ENCODE data around the gene ELF1. TPM values are rescaled to one million over a fixed set of nuclear protein-coding genes. Genes with fewer than 3 reads are reported as not detected.

ELF1 gene
- total RNA-seq, 1 experiment from 2014 or later = 15.3 TPM

- BruUV-seq (replicated peaks) = no TSS peak
- peaks cover 82% of the 10 kb centered on the region for H3K79me2 ChIP-seq (ENCODE audit: low read length)
- H3K27me3 ChIP-seq (ENCODE audit: low read length) = no peaks in the 10 kb centered on the region
- H3K36me3 ChIP-seq (ENCODE audit: low read depth, low read length) = no peaks in the 10 kb centered on the region
- H4K20me1 ChIP-seq (ENCODE audit: low read length) = no peaks in the 10 kb centered on the region
- peaks cover 33% of the 10 kb centered on the region for H3K4me1 ChIP-seq (ENCODE audit: insufficient read depth, low read length)
- no peak for ATAC-seq
- POLR2A ChIA-PET (ENCODE audit: unreplicated experiment) = no interaction called here
- DNase-seq = no peak
- H3K9ac ChIP-seq (ENCODE audit: low read length) = no peak overlapping the region
- H3K9me2 ChIP-seq (replicated peaks; ENCODE audit: low read length) = no peaks in the 10 kb centered on the region
- H3K27ac ChIP-seq (ENCODE audit: low read length) = peak overlapping the region; percentile 58
- H3K4me3 ChIP-seq (ENCODE audit: low read length) = no peak overlapping the region
- no peaks in the 10 kb centered on the region for H3F3A ChIP-seq (ENCODE audit: low read length, unreplicated experiment)
- peak overlapping the region; percentile 65 for H3K4me2 ChIP-seq (ENCODE audit: low read length)
- no peak for TF ChIP-seq EZH2 (IDR thresholded peaks at IDR 0.05; ENCODE audit: low read length, unreplicated experiment)
- TF ChIP-seq CTCF (conservative IDR thresholded peaks at IDR 0.05; ENCODE audit: low read depth, low read length) = no peak
- TF ChIP-seq EZH2phosphoT487 (IDR thresholded peaks at IDR 0.05; ENCODE audit: borderline replicate concordance, low read length) = no peak
- CTCF ChIA-PET = interaction anchor here (0.7 kb wide), 1 partner anchor 20 kb away, joined by 3 read pairs; no protein-coding TSS in a partner anchor
- no peaks in the 10 kb centered on the region for H3K9me3 ChIP-seq (ENCODE audit: low read length)
- no peak overlapping the region for H2AFZ ChIP-seq (ENCODE audit: low read length)
- intact Hi-C loops (cut with micrococcal nuclease) = loop anchor here (1.0 to 2.0 kb wide), 2 partner anchors 14 to 60 kb away; no protein-coding TSS in a partner anchor
Observed at GRCh38 chr13:40994581-40995230, 24.4 kb downstream of the ELF1 start.

GRCh38 chr13:40993987-40994386 is 25.1 kb downstream of the ELF1 start:
- no TSS peak for BruUV-seq (replicated peaks)
- peak overlapping the region; percentile 77 for H3K4me2 ChIP-seq (ENCODE audit: low read length)

More at GRCh38 chr13:40993987-40994386, 25.1 kb downstream of the ELF1 start:
- peaks cover 77% of the 10 kb centered on the region for H3K79me2 ChIP-seq (ENCODE audit: low read length)
- H4K20me1 ChIP-seq (ENCODE audit: low read length) = no peaks in the 10 kb centered on the region
- H3K27ac ChIP-seq (ENCODE audit: low read length) = peak overlapping the region; percentile 69
- H3K4me3 ChIP-seq (ENCODE audit: low read length) = peak overlapping the region; percentile 32; the same call in 1 of the 2 replicates
- ATAC-seq = peak; percentile 95
- DNase-seq = peak; percentile 91
- no peak for TF ChIP-seq EZH2phosphoT487 (IDR thresholded peaks at IDR 0.05; ENCODE audit: borderline replicate concordance, low read length)
- TF ChIP-seq EZH2 (IDR thresholded peaks at IDR 0.05; ENCODE audit: low read length, unreplicated experiment) = no peak
- no peak for TF ChIP-seq CTCF (conservative IDR thresholded peaks at IDR 0.05; ENCODE audit: low read depth, low read length)
- H3K9me2 ChIP-seq (replicated peaks; ENCODE audit: low read length) = no peaks in the 10 kb centered on the region
- CTCF ChIA-PET = no interaction called here
- H3K27me3 ChIP-seq (ENCODE audit: low read length) = no peaks in the 10 kb centered on the region
- POLR2A ChIA-PET (ENCODE audit: unreplicated experiment) = no interaction called here
- H3K9ac ChIP-seq (ENCODE audit: low read length) = 0 out of 2 replicates have a peak overlapping the region, but pooled peaks have one; percentile 12
- no peaks in the 10 kb centered on the region for H3K9me3 ChIP-seq (ENCODE audit: low read length)
- no peaks in the 10 kb centered on the region for H3F3A ChIP-seq (ENCODE audit: low read length, unreplicated experiment)
- H3K4me1 ChIP-seq (ENCODE audit: insufficient read depth, low read length) = peaks cover 33% of the 10 kb centered on the region
- no peaks in the 10 kb centered on the region for H3K36me3 ChIP-seq (ENCODE audit: low read depth, low read length)
- intact Hi-C loops (cut with micrococcal nuclease) = loop anchor here (1.0 to 2.0 kb wide), 3 partner anchors 14 to 217 kb away; no protein-coding TSS in a partner anchor
- no peak overlapping the region for H2AFZ ChIP-seq (ENCODE audit: low read length)

Data from PC-3 (cell line).